Cardiac fibroblast (primary cell): ENCODE results near the gene TFB1M.
"Not testable (repeated sequence)": the region's sequence is repeated elsewhere in the genome, so short reads cannot be mapped to it uniquely, and the experiment has no call there.

Experiments
- DNase-seq, 2 donors: peaks; one replicate each; pipeline versions ENCODE4 v3.0.0 to v3.0.0-alpha.2; 2010; ENCODE audit warnings: low read depth in 2 of 2
- H3K4me3 ChIP-seq, 2 donors: replicated peaks in 1 of 2; 1 replicate in 1 of 2; 2 replicates in 1 of 2; pipeline ENCODE4 v1.5.1; 2011; ENCODE audit warnings: low read depth in 2 of 2, low read length in 2 of 2, mild to moderate bottlenecking in 2 of 2, moderate library complexity in 1 of 2
- TF ChIP-seq, protein P1 (sequence below): IDR thresholded peaks from one replicate; pipeline ENCODE4 v1.5.1; 2011; ENCODE audit warnings: low read depth, mild to moderate bottlenecking, low read length, inconsistent platforms

Gene TFB1M

DNA sequence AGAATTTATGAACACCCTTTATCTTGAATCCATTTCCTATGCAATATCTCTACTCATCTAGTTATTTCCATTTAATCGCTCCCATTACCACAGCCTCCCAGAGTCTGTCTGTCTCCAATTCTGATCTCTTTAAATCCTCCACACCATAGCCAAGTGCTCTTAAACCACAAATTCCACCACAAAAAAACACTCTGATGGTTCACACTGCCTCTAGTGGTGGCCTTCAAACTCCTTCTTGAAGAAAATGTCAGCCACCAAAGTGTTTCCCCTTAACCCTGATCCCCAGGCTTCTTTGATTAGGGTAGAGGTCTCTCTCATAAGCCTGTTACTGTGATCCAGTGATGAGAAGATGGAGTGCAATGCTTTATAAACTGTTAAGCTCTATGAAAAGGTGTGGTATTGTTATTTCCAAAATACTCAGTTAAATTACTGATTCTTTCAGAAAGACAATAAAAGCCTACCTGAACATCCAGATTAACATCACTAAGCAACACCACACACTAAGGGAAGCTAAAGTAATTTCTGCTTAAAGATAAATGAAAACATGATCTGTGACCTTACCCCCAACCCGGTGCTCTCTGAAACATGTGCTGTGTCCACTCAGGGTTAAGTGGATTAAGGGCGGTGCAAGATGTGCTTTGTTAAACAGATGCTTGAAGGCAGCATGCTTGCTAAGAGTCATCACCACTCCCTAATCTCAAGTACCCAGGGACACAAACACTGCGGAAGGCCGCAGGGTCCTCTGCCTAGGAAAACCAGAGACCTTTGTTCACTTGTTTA is 46.0 kb downstream of the TFB1M start:
- DNase-seq: peak; percentile 57 to 66
- H3K4me3 ChIP-seq: not testable (repeated sequence)
- TF ChIP-seq, protein P1, sequence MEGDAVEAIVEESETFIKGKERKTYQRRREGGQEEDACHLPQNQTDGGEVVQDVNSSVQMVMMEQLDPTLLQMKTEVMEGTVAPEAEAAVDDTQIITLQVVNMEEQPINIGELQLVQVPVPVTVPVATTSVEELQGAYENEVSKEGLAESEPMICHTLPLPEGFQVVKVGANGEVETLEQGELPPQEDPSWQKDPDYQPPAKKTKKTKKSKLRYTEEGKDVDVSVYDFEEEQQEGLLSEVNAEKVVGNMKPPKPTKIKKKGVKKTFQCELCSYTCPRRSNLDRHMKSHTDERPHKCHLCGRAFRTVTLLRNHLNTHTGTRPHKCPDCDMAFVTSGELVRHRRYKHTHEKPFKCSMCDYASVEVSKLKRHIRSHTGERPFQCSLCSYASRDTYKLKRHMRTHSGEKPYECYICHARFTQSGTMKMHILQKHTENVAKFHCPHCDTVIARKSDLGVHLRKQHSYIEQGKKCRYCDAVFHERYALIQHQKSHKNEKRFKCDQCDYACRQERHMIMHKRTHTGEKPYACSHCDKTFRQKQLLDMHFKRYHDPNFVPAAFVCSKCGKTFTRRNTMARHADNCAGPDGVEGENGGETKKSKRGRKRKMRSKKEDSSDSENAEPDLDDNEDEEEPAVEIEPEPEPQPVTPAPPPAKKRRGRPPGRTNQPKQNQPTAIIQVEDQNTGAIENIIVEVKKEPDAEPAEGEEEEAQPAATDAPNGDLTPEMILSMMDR: peak; percentile 61

DNA sequence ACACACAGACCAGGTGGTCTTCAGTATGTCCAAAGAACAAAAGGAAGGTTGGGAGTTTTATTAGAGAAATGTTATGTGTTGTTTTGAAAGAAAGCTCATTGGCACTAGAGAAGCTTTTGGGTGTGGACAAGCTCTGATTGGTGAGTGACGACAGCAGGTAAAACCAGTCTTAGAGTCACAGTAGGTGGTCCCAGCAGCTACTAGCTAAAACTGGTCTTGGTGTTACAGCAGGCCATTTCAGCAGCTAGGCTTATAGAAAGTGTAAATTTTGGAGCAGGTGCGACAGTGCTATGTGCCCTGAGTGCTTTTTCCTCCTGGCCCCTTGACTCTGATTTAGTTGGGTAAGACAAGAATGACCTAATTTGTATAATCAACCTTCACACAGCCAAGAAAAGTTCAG is 46.9 kb downstream of the TFB1M start:
- TF ChIP-seq, protein P1: no peak

DNA sequence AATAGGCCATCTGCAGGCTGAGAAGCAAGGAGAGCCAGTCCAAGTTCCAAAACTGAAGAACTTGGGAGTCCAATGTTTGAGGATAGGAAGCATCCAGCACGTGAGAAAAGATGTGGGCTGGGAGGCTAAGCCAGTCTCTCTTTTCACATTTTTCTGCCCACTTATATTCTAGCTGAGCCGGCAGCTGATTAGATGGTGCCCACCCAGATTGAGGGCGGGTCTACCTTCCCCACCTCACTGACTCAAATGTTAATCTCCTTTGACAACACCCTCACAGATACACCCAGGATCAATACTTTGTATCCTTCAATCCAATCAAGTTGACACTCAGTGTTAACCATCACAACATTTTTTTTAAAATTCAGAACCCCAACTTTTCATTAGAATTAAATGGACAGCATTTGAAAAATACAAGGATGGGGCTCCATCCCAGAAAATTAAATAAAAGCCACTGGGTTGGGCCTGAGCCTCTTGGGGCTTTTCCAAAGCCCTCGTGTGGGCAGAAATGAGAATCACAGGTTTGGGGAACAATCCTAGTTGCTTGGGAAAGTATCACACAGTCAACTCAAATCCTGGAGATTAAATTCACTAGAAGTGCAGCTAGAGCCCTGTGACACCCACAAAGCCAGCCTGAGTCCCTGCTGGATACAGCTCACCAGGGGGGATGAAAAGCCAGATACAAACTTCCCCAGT is 48.3 kb downstream of the TFB1M start:
- TF ChIP-seq, protein P1: peak; percentile 16
- no peak overlapping the region for H3K4me3 ChIP-seq
- no peak for DNase-seq

More for the DNA sequence above, 46.9 kb downstream of the TFB1M start:
- H3K4me3 ChIP-seq: no peak overlapping the region
- DNase-seq: no peak

DNA sequence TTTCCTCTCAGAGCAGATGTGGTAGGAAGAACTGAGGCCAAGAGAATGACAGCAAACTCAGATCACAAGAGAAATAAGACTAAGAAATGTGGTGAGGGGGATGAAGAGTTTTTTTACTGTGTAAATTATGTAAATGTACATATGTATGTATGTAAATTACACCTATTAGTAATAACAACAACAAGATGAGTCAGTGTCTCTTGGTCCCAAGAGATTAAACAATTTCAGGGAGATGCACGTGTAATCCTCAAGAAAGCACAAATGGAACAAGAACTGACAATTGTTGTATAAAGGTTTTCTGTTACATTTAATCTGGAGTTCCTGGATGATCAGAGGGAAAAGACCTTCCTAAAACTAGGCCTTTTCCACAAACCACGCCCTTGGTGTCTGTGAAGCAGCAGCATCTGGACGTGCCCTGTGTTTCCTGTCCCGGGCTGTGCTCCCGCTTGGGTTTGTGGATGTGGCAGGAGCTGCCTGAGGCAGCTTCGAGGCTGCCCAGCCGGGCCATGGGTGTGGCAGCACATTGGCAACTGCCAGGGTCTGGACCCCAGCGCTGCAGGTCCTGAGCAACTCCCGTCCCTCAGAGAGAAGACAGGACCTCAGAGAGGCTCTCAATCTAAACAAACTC is 49.5 kb downstream of the TFB1M start:
- H3K4me3 ChIP-seq: no peak overlapping the region
- DNase-seq: peak in 1 of 2 donors; percentile 75
- TF ChIP-seq, protein P1: no peak

DNA sequence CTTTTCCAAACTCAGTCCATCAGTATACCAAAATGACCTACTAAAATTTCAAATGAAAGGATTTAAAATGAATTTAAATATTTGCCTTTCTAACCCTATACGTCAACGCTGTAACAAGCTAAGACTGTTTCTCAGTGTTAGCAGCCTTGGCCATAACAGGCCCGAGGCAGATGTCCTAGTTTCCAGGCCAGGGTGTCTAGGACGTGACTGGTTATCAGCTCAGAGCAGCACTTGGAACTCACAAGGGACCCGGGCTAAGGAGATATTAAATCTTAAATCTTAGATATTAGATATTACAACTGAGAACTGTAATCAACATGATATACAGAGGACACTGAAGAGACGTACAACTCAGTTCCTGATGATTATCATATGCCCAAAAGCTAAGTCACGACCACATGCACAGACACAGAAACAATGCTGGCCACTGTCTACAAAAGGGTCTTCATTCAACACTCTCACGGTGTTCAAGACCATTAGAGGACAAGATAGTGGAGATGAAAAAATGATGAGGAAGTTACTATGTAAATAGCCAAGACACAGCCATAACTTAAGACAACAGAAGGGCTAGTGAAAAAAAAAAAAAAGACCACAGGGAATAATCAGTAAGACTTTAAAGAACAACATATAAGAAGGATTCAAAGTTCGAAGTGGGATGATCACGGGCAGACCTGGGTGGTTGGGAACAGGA is 50.8 kb downstream of the TFB1M start, which contains the start of gene CLDN20:
Gene CLDN20 (plus strand): TSS at position 641 of the 691 bp plus-strand sequence. CDS start 11,707 bp downstream, outside the sequence.
- DNase-seq: no peak
- H3K4me3 ChIP-seq: no peak within 1 kb of the TSS
- TF ChIP-seq, protein P1: no peak

DNA sequence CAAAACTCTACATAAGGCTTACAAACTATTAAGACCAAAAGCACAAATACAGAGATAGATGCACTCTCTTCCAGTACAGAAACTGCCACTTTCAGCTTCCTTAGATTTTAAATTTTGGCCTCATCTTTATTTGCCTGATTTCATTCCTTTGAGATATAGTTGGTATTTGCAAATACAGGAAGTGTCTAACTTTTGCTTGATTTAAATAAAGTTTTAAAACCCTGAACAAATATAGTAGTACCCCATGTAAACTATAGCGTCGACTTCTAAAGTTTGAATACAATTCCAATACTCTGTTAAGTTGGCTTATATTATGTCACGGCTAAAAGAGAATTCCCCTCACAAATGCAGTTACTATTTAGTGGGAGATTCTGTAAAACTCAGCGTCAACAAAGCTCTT is 51.6 kb downstream of the TFB1M start:
- no peak for DNase-seq
- no peak overlapping the region for H3K4me3 ChIP-seq
- TF ChIP-seq, protein P1: no peak
